ENCODE results near the gene HSD17B3. TPM values are rescaled to one million over a fixed set of nuclear protein-coding genes. Genes with fewer than 3 reads are reported as not detected.
A peak's percentile ranks its signal among the peaks of the same experiment; 100 is the strongest.
"Not testable (repeated sequence)": the region's sequence is repeated elsewhere in the genome, so short reads cannot be mapped to it uniquely, and the experiment has no call there.

The HSD17B3 gene
- total RNA-seq, 1 donor from 2014 or later = not detected

- DNase-seq (ENCODE audit: low read depth in 2 of 2) = not testable (repeated sequence)
Measured at GRCh38 chr9:96236337-96236736, 65.6 kb downstream of the HSD17B3 start.

GRCh38 chr9:96232539-96233241 lies 69.3 kb downstream of the HSD17B3 start:
- DNase-seq (ENCODE audit: low read depth in 2 of 2) = peak in 1 of 2 donors; percentile 58

GRCh38 chr9:96232164-96232538 lies 69.8 kb downstream of the HSD17B3 start:
- DNase-seq (ENCODE audit: low read depth in 2 of 2) = no peak

- no peak for DNase-seq (ENCODE audit: low read depth in 2 of 2)
Measured at GRCh38 chr9:96230002-96230401, 72.0 kb downstream of the HSD17B3 start.

DNA sequence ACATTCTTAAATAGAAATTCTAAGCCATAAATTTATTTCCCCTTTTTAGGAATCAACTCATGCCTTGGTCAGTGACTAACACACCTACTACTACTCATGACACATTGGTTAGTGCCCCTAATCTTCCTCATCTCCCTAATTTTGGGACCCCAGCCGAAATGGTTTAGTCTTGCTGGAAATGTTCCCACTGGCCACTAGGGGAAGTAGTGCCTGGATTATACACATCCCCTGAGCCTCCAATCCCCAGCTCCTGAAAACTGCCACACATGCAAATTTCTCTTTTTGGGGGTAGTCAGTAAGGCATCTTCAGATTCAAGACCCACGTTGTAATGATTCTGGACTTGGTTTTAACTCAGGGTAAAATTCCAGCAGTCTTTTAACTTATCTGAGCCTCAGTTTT lies 79.8 kb downstream of the HSD17B3 start:
- peak in 1 of 2 donors; percentile 21 for DNase-seq (ENCODE audit: low read depth in 2 of 2)

DNA sequence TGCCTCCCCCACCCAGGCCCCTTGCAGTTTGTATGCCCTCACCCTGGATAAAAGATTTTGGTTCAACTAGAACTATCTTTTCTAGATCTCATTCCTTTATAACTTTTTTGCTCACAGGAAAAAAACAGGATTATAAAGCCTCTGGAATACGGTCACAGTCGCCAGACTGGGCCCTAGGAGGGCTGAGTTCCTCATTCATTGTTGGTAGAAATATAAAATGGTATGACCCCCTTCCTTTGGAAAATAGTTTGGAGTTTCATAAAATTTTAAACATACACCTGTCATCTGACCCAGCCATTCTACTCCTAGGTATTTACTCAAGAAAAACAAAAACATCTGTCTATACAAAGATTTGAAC lies 82.1 kb downstream of the HSD17B3 start:
- DNase-seq (ENCODE audit: low read depth in 2 of 2) = no peak

- peak in 1 of 2 donors; percentile 28 for DNase-seq (ENCODE audit: low read depth in 2 of 2)
Measured at GRCh38 chr9:96219026-96219899, 82.7 kb downstream of the HSD17B3 start.

DNA sequence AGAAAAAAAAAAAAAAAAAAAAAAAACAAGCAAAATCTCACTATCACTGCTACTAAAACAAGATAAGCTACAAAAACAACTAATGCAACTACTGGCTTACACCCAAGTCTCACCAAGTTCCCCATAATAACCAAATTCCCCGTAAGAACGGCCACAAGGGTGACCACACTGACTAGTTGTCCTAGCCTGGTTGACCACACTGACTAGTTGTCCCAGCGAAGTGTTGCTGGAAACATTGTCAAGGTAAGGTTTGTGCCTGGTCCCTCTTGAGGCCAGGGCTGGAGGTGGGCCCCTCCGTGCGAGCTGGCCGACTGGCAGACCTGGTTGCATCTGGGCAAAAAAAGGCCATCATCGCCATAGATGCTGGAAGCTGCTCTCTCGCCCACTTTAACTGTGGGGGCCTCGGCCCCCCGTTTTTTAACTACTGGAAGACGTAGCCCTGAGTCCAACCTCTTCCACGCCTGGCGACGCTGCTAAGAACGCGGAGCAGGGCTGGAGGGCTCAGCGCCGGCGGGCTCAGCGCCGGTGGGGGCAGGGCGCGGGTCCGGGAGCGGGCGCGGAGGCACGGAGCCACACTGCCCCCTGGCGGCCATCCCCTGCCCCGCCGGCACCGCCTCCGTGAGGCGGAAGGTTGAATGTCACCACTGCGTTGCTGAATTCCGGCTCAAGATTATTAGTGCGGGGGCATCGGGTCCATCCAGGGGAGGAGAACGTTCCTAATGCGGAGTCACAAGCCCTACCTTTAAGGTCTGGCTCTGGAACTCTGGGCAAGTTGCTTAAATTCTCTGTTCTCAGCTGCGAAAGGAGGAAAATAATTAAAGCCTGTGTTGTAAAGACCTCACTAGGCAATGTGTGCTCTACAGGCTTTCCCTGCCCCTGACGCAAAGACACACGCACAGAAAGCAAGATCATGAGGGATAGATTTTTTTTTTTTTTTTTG lies 84.0 kb downstream of the HSD17B3 start:
- DNase-seq (ENCODE audit: low read depth in 2 of 2) = peak in 1 of 2 donors; percentile 52

GRCh38 chr9:96217294-96217707 lies 84.7 kb downstream of the HSD17B3 start:
- DNase-seq (ENCODE audit: low read depth in 2 of 2) = no peak

- DNase-seq (ENCODE audit: low read depth in 2 of 2) = no peak
Measured at GRCh38 chr9:96216583-96216982, 85.4 kb downstream of the HSD17B3 start.

DNA sequence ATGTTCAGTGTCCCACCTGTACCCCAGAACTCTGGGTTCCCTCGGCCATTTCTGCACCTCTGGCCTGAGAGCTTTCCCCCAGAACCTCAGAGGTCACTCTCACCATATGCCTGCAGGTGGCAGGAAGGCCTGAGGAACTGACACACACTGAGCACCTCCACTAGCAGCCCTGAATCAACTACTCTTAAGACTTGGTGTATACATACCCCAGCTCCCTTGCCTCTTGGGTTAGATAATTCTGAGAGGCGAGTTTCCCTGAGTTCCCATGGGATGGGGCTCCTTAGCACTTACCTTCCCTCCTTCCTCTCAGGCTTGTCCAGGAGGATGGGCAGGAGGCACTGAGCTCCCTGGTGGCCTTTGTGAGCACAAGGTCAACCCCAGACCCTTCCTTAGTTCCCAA lies 86.1 kb downstream of the HSD17B3 start:
- no peak for DNase-seq (ENCODE audit: low read depth in 2 of 2)

GRCh38 chr9:96214635-96215034 lies 87.3 kb downstream of the HSD17B3 start:
- no peak for DNase-seq (ENCODE audit: low read depth in 2 of 2)

GRCh38 chr9:96209407-96210271 lies 92.3 kb downstream of the HSD17B3 start:
- no peak for DNase-seq (ENCODE audit: low read depth in 2 of 2)

DNA sequence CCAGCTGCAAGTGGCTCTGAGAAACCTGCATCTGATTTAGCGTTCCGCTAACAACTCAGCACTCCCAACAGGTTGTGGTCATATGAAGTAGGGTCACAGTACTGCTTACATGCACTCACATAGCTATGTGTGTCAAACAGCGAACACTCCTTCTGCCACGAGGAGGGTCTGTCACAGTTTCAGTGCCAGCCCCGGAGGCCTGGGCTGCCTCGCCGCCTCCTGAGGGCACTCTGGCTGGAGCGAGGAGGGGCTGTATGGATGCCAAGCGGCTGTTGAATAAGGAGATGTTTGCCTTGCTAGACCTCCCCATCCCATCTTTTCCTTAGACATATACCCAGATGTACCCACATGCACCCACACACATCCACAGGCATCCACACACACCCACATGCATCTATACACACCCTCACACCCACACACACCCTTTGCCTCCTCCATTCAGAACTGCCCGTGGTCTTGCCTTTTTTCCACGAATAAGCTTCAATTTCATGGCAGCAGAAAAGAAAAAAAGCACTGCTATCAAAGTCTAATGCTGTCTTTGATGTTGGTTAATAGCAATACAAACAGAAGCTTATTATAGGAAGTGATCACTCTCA lies 95.7 kb downstream of the HSD17B3 start:
- DNase-seq (ENCODE audit: low read depth in 2 of 2) = no peak

GRCh38 chr9:96204853-96205252 lies 97.1 kb downstream of the HSD17B3 start:
- no peak for DNase-seq (ENCODE audit: low read depth in 2 of 2)

DNA sequence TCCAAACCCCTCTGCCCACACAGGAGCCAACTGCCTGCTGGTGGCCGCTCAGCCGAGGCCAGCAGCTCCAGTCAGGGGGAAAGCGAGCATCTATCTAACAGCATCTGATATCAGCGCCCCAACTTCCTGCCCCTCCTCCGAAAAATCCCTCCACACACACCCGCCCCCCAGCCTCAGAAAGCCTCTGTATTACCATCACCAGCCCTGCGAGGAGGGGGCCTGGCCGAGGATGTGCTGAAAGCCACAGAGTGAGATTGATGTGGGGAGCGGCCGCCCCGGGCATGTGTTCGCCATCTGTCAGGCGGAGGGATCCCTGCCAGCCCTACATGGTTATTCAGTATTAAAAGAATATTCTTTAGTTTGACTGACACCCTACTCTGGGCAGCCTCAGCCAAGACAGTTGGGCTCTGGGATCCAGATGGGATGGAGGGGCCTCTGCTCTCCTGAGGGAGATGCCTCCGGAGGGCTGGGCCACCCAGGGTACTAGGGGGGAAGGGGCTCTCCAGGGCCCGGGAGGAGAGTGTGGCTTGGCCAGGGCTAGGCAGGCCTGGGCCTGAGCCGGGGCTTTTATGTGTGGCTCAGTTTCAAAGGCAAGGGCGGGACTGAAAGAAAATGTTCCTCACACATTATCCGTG lies 98.0 kb downstream of the HSD17B3 start:
- DNase-seq (ENCODE audit: low read depth in 2 of 2) = no peak

DNA sequence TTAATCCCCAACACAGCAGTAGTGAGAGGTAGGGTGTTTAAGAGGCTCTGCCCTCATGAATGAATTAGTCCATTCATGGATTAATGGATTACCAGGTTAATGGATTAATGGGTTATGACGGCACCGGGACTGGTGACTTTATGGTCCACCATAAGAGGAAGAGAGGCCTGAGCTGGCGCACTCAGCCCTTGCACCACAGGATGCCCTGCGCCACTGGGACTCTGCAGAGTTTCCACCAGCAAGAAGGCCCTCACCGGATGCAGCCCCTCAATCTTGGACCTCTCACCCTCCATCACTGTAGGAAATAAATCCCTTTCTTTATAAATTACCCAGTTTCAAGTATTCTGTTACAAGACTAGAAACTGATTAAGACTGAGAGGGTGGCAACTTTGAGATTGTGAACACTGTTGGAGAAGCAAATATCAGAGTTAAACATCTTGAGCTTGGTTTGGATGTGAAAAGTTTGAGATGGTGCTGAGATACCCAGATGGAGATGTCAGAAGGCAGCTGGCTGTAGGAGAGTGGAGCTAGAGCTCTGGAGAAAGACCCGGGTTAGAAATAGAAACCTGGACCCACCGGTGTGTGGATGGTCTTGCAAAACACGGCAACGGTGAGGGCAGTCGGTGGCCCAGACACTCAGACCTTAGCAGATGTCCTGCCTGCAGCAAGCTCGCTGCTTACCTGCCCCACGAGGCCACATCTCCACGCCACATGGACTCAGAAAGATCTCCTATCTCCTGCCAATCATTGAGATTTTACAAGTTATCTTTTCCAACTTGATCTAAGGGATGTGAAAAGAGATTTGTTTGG lies 98.8 kb downstream of the HSD17B3 start:
- DNase-seq (ENCODE audit: low read depth in 2 of 2) = no peak

DNA sequence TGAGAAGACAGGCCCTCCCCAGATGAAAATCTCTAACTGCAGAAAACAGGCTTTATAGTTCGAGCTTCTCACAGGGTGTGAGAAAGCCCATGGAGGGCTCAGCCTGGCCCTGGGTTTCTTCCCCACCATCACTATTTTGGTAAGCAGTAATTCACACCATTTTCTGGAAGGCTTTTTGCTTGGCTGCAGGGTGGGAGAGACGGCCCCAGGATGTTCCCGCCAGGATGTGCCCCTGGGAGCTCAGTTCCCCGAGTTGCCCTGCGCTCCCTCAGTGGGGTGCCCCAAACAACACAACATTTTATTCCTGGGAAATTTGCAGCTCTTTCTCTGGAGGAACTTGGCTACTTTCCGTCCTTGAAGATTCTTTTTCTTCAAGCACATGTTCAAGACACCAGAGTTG lies 100.8 kb downstream of the HSD17B3 start:
- no peak for DNase-seq (ENCODE audit: low read depth in 2 of 2)

DNA sequence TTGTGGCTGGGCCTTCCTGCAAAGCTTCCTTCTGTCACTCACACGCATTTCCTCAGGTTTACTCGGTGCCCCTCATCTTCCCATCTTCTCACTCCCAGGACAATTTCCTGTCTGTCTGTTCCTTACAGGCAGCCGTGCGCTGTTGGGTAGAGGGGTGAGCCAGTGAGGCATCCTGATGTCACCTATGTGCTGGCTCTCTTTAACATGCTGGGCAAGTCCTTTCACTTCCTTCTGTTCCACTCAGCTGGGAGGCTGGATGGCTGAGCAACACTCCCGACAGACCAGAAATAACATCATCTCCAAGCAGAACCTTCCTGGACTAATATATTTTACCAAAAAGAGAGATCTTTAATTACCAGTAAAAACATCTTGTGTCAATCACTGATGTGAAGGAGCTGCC lies 103.0 kb downstream of the HSD17B3 start:
- no peak for DNase-seq (ENCODE audit: low read depth in 2 of 2)

All from dermis microvascular lymphatic vessel endothelial cell (primary cell).